Spleen (tissue), 11 donors: ENCODE data around the gene WDR86. TPM values are rescaled to one million over a fixed set of nuclear protein-coding genes. Genes with fewer than 3 reads are reported as not detected.
A peak's percentile ranks its signal among the peaks of the same experiment; 100 is the strongest.

ENCODE experiments used
- DNase-seq: peaks from one replicate; pipeline ENCODE4 v3.0.0-alpha.2; 2020
- H3K27ac ChIP-seq, 8 donors: fragments of 200-600 bp; sonication (generic) in 7 of 8; 1 replicate in 4 of 8; 2 replicates in 4 of 8; pipeline versions ENCODE4 v1.5.0 to v1.8.0; 2016 to 2021; ENCODE audit warnings: inconsistent platforms in 4 of 8, mild to moderate bottlenecking in 4 of 8, moderate library complexity in 1 of 8
- H3K27me3 ChIP-seq, 7 donors: fragments of 200-600 bp; sonication (generic) in 6 of 7; replicated peaks in 1 of 7; 1 replicate in 4 of 7; 2 replicates in 3 of 7; pipeline versions ENCODE4 v1.5.0 to v1.8.0; 2016 to 2021; ENCODE audit warnings: inconsistent platforms in 3 of 7, mild to moderate bottlenecking in 1 of 7
- H3K36me3 ChIP-seq, 6 donors: fragments of 200-600 bp; sonication (generic) in 5 of 6; 1 replicate in 4 of 6; 2 replicates in 2 of 6; pipeline versions ENCODE4 v1.5.0 to v1.8.0; 2016 to 2021; ENCODE audit warnings: inconsistent platforms in 2 of 6
- H3K4me1 ChIP-seq, 6 donors: fragments of 200-600 bp; sonication (generic) in 5 of 6; 1 replicate in 3 of 6; 2 replicates in 3 of 6; pipeline versions ENCODE4 v1.5.0 to v1.8.0; 2016 to 2021; ENCODE audit warnings: inconsistent platforms in 3 of 6
- H3K4me3 ChIP-seq, 8 donors: fragments of 200-600 bp; sonication (generic) in 7 of 8; 1 replicate in 4 of 8; 2 replicates in 4 of 8; pipeline versions ENCODE4 v1.5.0 to v1.8.0; 2016 to 2021; ENCODE audit warnings: inconsistent platforms in 4 of 8, mild to moderate bottlenecking in 4 of 8, moderate library complexity in 2 of 8
- H3K9me3 ChIP-seq, 8 donors: fragments of 200-600 bp; sonication (generic) in 7 of 8; 1 replicate in 4 of 8; 2 replicates in 4 of 8; pipeline versions ENCODE4 v1.5.0 to v1.8.0; 2016 to 2021; ENCODE audit warnings: inconsistent platforms in 4 of 8
- CTCF ChIP-seq, 11 experiments: fragments of 200-600 bp in 7 of 11; fragments of 450-650 bp in 4 of 11; sonication (generic) in 4 of 11; IDR thresholded peaks in 8 of 11; conservative IDR thresholded peaks in 3 of 11; 1 replicate in 7 of 11; 2 replicates in 4 of 11; pipeline versions ENCODE4 v1.4.0 to v1.8.0; 2016 to 2021; ENCODE audit warnings: antibody characterized with exemption in 11 of 11, inconsistent platforms in 4 of 11, mild to moderate bottlenecking in 1 of 11
- POLR2A ChIP-seq, 3 donors: fragments of 450-650 bp; IDR thresholded peaks; one replicate each; pipeline ENCODE4 v1.5.1; 2017; ENCODE audit warnings: antibody characterized with exemption in 3 of 3, mild to moderate bottlenecking in 1 of 3
- POLR2AphosphoS5 ChIP-seq, 3 donors: sonication (generic); formaldehyde crosslinking; IDR thresholded peaks; one replicate each; pipeline ENCODE4 v1.5.1; 2017; ENCODE audit warnings: antibody characterized with exemption in 3 of 3
- WGBS, 5 donors: extraction: QIAGEN DNeasy Blood & Tissue Kit in 3 of 5; methylation state at CpG; one replicate each; pipeline versions ENCODE4 v1.1.5 to v1.1.7; 2013 to 2018; 5-methylcytosine and 5-hydroxymethylcytosine counted together
- intact Hi-C: fragments of 100-400 bp; cut with DNase I; formaldehyde crosslinking; loops from one replicate; pipeline ENCODE4 v1.15.0; 2023; ENCODE audit warnings: low total_unique reads
- polyA plus RNA-seq, 3 donors: library from polyadenylated mRNA; stranded (reverse); fragments of 200-250 nt; gene quantifications; one replicate each; pipeline ENCODE4 v1.2.1, GENCODE V29; 2013
- total RNA-seq, 7 donors: library from RNA; depleted of rRNA in 3 of 7; stranded (reverse); fragments of >200 nt in 3 of 7; fragmentation: NEBNext Ultra II Directional in 4 of 7; extraction: Animal tissue kit (Norgen Biotek cat#: 25700) in 4 of 7; gene quantifications; one replicate each; pipeline versions ENCODE4 v1.1.0 to v1.2.1, GENCODE V29; 2016 to 2021
- donor health status: healthy with polysubstance abuse.
- donor health status: DM: no; HTN: no; CAD: no; lungs with moderate emphysema.
- donor health status: DM: no; HTN: no; CAD: no.
- donor health status: Bipolar disorder and iron deficiency.
- donor health status: healthy.
- donor health status: DM: no; HTN: no; CAD: no.
- donor health status: DM: yes; HTN: yes; CAD: no.

WDR86 gene
- total and polyA plus RNA-seq, 10 donors, result 2.8 to 71.9 (median 49.2) TPM

GRCh38 chr7:151381348-151382078 lies 28.3 kb downstream of the WDR86 start:
- WGBS, 5 donors, result 5 to 47% (median 9%) methylated on average over 16 to 83 of the region's 83 CpGs
- intact Hi-C loops, result no loop called here
- peak overlapping the region; percentile 10 to 72 (median 44) for H3K4me3 ChIP-seq
- peaks cover 0 to 40% (median 23%) of the 10 kb centered on the region in 6 donors for H3K36me3 ChIP-seq
- peak overlapping the region; percentile 13 to 78 (median 70) for H3K27ac ChIP-seq
- no peaks in the 10 kb centered on the region for H3K9me3 ChIP-seq
- H3K27me3 ChIP-seq, result peaks cover 0 to 38% (median 16%) of the 10 kb centered on the region in 7 donors
- DNase-seq, result peak; percentile 81
- TF ChIP-seq POLR2A (IDR thresholded peaks at IDR 0.05) (no peak), POLR2AphosphoS5 (IDR thresholded peaks at IDR 0.05) (peak in 1 of 3 donors; percentile 58)
- H3K4me1 ChIP-seq, result peaks cover 9 to 46% (median 35%) of the 10 kb centered on the region in 6 donors

GRCh38 chr7:151381098-151381347 lies 28.8 kb downstream of the WDR86 start:
- peaks cover 0 to 38% (median 16%) of the 10 kb centered on the region in 7 donors for H3K27me3 ChIP-seq
- H3K4me1 ChIP-seq, result peaks cover 9 to 41% (median 30%) of the 10 kb centered on the region in 6 donors
- WGBS, 5 donors, result 0 to 10% (median 7%) methylated on average over 4 to 7 of the region's 7 CpGs
- intact Hi-C loops, result no loop called here
- no peaks in the 10 kb centered on the region for H3K9me3 ChIP-seq
- no peak for TF ChIP-seq POLR2A (IDR thresholded peaks at IDR 0.05)
- TF ChIP-seq POLR2AphosphoS5 (IDR thresholded peaks at IDR 0.05), result peak in 1 of 3 donors; percentile 4
- no peak for DNase-seq
- peak overlapping the region; percentile 10 to 72 (median 44) for H3K4me3 ChIP-seq
- peak overlapping the region; percentile 13 to 78 (median 70) for H3K27ac ChIP-seq
- H3K36me3 ChIP-seq, result peaks cover 0 to 45% (median 28%) of the 10 kb centered on the region in 6 donors

- Histone ChIP-seq H3K27me3 (peaks cover 0 to 38% (median 16%) of the 10 kb centered on the region in 7 donors), H3K27ac (peak overlapping the region in 6 of 8 donors; percentile 44 to 78 (median 73)), H3K4me3 (peak overlapping the region in 5 of 8 donors; percentile 41 to 72 (median 48)), H3K4me1 (peaks cover 9 to 36% (median 27%) of the 10 kb centered on the region in 6 donors), H3K36me3 (peaks cover 2 to 51% (median 34%) of the 10 kb centered on the region in 6 donors), H3K9me3 (no peaks in the 10 kb centered on the region)
- DNase-seq, result peak; percentile 76
- no peak for TF ChIP-seq POLR2A (IDR thresholded peaks at IDR 0.05)
- TF ChIP-seq POLR2AphosphoS5 (IDR thresholded peaks at IDR 0.05), result peak in 1 of 3 donors; percentile 55
- WGBS, 5 donors, result 70 to 76% (median 72%) methylated on average over 22 to 32 of the region's 32 CpGs
- intact Hi-C loops, result no loop called here
Measured at GRCh38 chr7:151380199-151381097, 29.4 kb downstream of the WDR86 start.

- H3K4me3 ChIP-seq, result no peak overlapping the region
- H3K4me1 ChIP-seq, result peaks cover 9 to 34% (median 27%) of the 10 kb centered on the region in 6 donors
- peaks cover 0 to 31% (median 16%) of the 10 kb centered on the region in 7 donors for H3K27me3 ChIP-seq
- peaks cover 2 to 59% (median 38%) of the 10 kb centered on the region in 6 donors for H3K36me3 ChIP-seq
- no peaks in the 10 kb centered on the region for H3K9me3 ChIP-seq
- peak overlapping the region in 1 of 8 donors; percentile 78 for H3K27ac ChIP-seq
- WGBS, 5 donors, result 91 to 95% (median 92%) methylated on average over 20 to 25 of the region's 25 CpGs
- peak; percentile 63 for DNase-seq
- intact Hi-C loops, result no loop called here
- TF ChIP-seq CTCF (IDR thresholded peaks at IDR 0.05 in 8 of 11, conservative IDR thresholded peaks at IDR 0.05 in 3 of 11) (no peak), POLR2AphosphoS5 (IDR thresholded peaks at IDR 0.05) (peak in 2 of 3 donors; percentile 7 to 59), POLR2A (IDR thresholded peaks at IDR 0.05) (no peak)
Measured at GRCh38 chr7:151379534-151380198, 30.2 kb downstream of the WDR86 start.

GRCh38 chr7:151379193-151379520 lies 30.7 kb downstream of the WDR86 start:
- Histone ChIP-seq H3K4me3 (no peak overlapping the region), H3K4me1 (peaks cover 9 to 34% (median 28%) of the 10 kb centered on the region in 6 donors), H3K27me3 (peaks cover 0 to 31% (median 16%) of the 10 kb centered on the region in 7 donors), H3K9me3 (no peaks in the 10 kb centered on the region), H3K36me3 (peaks cover 2 to 64% (median 44%) of the 10 kb centered on the region in 6 donors), H3K27ac (peak overlapping the region in 2 of 8 donors; percentile 20 to 25)
- intact Hi-C loops, result no loop called here
- DNase-seq, result peak; percentile 54
- TF ChIP-seq POLR2AphosphoS5 (IDR thresholded peaks at IDR 0.05) (peak in 1 of 3 donors; percentile 22), POLR2A (IDR thresholded peaks at IDR 0.05) (no peak)
- 86 to 90% (median 88%) methylated on average over 6 of the region's 6 CpGs for WGBS, 5 donors
